ENCODE measurements around the gene ARHGEF28. TPM values are rescaled to one million over a fixed set of nuclear protein-coding genes. Genes with fewer than 3 reads are reported as not detected.

ARHGEF28 gene
- total RNA-seq, 1 donor from 2014 or later, result 37.4 TPM

GRCh38 chr5:73835726-73836125 is 209.7 kb downstream of the ARHGEF28 start:
- FAIRE-seq, result no peak
- no peak overlapping the region for H3K4me3 ChIP-seq (ENCODE audit: low read depth, low read length)
- TF ChIP-seq CTCF (IDR thresholded peaks at IDR 0.05; ENCODE audit: insufficient read depth, low read length, severe bottlenecking), result no peak
- peaks cover 2% of the 10 kb centered on the region for H3K36me3 ChIP-seq (ENCODE audit: control insufficient read depth, insufficient read depth, low read length)
- DNase-seq (ENCODE audit: low read depth), result no peak
- no peaks in the 10 kb centered on the region for H3K27me3 ChIP-seq (ENCODE audit: control insufficient read depth, insufficient read depth, low read length)

GRCh38 chr5:73836607-73837006 is 210.6 kb downstream of the ARHGEF28 start:
- Histone ChIP-seq H3K4me3 (ENCODE audit: low read depth, low read length) (no peak overlapping the region), H3K36me3 (ENCODE audit: control insufficient read depth, insufficient read depth, low read length) (peaks cover 2% of the 10 kb centered on the region), H3K27me3 (ENCODE audit: control insufficient read depth, insufficient read depth, low read length) (no peaks in the 10 kb centered on the region)
- DNase-seq (ENCODE audit: low read depth) (no peak), FAIRE-seq (no peak)
- TF ChIP-seq CTCF (IDR thresholded peaks at IDR 0.05; ENCODE audit: insufficient read depth, low read length, severe bottlenecking), result no peak

- TF ChIP-seq CTCF (IDR thresholded peaks at IDR 0.05; ENCODE audit: insufficient read depth, low read length, severe bottlenecking), result no peak
- no peak for FAIRE-seq
- H3K4me3 ChIP-seq (ENCODE audit: low read depth, low read length), result no peak overlapping the region
- no peaks in the 10 kb centered on the region for H3K27me3 ChIP-seq (ENCODE audit: control insufficient read depth, insufficient read depth, low read length)
- peak; percentile 51 for DNase-seq (ENCODE audit: low read depth)
- no peaks in the 10 kb centered on the region for H3K36me3 ChIP-seq (ENCODE audit: control insufficient read depth, insufficient read depth, low read length)
These were observed 212.9 kb downstream of the ARHGEF28 start for GRCh38 chr5:73838901-73839300.

- no peak for TF ChIP-seq CTCF (IDR thresholded peaks at IDR 0.05; ENCODE audit: insufficient read depth, low read length, severe bottlenecking)
- Histone ChIP-seq H3K36me3 (ENCODE audit: control insufficient read depth, insufficient read depth, low read length) (peaks cover 4% of the 10 kb centered on the region), H3K27me3 (ENCODE audit: control insufficient read depth, insufficient read depth, low read length) (no peaks in the 10 kb centered on the region), H3K4me3 (ENCODE audit: low read depth, low read length) (no peak overlapping the region)
- FAIRE-seq (no peak), DNase-seq (ENCODE audit: low read depth) (no peak)
These were observed 215.6 kb downstream of the ARHGEF28 start for GRCh38 chr5:73841641-73842040.

- no peak for FAIRE-seq
These were observed 218.2 kb downstream of the ARHGEF28 start for GRCh38 chr5:73844165-73844564.

More at GRCh38 chr5:73844165-73844564, 218.2 kb downstream of the ARHGEF28 start:
- Histone ChIP-seq H3K36me3 (ENCODE audit: control insufficient read depth, insufficient read depth, low read length) (peaks cover 4% of the 10 kb centered on the region), H3K27me3 (ENCODE audit: control insufficient read depth, insufficient read depth, low read length) (no peaks in the 10 kb centered on the region), H3K4me3 (ENCODE audit: low read depth, low read length) (no peak overlapping the region)
- no peak for TF ChIP-seq CTCF (IDR thresholded peaks at IDR 0.05; ENCODE audit: insufficient read depth, low read length, severe bottlenecking)
- DNase-seq (ENCODE audit: low read depth), result peak; percentile 70

Measured in bronchial epithelial cell (primary cell).